Panc1 (cell line): ENCODE results near the gene ZNF419.
"Not testable (repeated sequence)": the region's sequence is repeated elsewhere in the genome, so short reads cannot be mapped to it uniquely, and the experiment has no call there.

Experiments
- CTCF ChIP-seq: fragments of 450-650 bp; IDR thresholded peaks from 2 replicates; pipeline ENCODE4 v1.5.1; 2017; ENCODE audit warnings: mild to moderate bottlenecking
- POLR2AphosphoS5 ChIP-seq: IDR thresholded peaks from 2 replicates; pipeline ENCODE4 v1.6.1; 2012; ENCODE audit warnings: mild to moderate bottlenecking, low read depth, low read length, moderate library complexity
- REST ChIP-seq, 2 experiments: IDR thresholded peaks; 2 replicates each; pipeline ENCODE4 v1.6.1; 2011 to 2012; ENCODE audit warnings: low read depth in 2 of 2, control low read depth in 1 of 2, low read length in 1 of 2, mild to moderate bottlenecking in 1 of 2, moderate library complexity in 1 of 2; ENCODE audit not compliant: insufficient read depth in 1 of 2
- SIN3A ChIP-seq: IDR thresholded peaks from 2 replicates; pipeline ENCODE4 v1.6.1; 2012; ENCODE audit warnings: low read depth, mild to moderate bottlenecking, low read length, moderate library complexity, borderline replicate concordance; ENCODE audit not compliant: insufficient read depth
- TCF7L2 ChIP-seq: IDR thresholded peaks from 2 replicates; pipeline ENCODE4 v1.6.1; 2011; ENCODE audit warnings: mild to moderate bottlenecking, low read depth, low read length, inconsistent platforms

GRCh38 chr19:57499332-57499679 is 11.8 kb downstream of the ZNF419 start:
- not testable (repeated sequence) for TF ChIP-seq CTCF; SIN3A; POLR2AphosphoS5; REST (IDR thresholded peaks at IDR 0.05; ENCODE audit: insufficient read depth in 1 of 2, low read depth in 2 of 2, low read length in 1 of 2); TCF7L2
